ENCODE measurements around the gene MPL.
"Not testable (repeated sequence)": the region's sequence is repeated elsewhere in the genome, so short reads cannot be mapped to it uniquely, and the experiment has no call there.

MPL gene

GRCh38 chr1:43382027-43382779 is 44.6 kb downstream of the MPL start:
- no peak for DNase-seq

DNA sequence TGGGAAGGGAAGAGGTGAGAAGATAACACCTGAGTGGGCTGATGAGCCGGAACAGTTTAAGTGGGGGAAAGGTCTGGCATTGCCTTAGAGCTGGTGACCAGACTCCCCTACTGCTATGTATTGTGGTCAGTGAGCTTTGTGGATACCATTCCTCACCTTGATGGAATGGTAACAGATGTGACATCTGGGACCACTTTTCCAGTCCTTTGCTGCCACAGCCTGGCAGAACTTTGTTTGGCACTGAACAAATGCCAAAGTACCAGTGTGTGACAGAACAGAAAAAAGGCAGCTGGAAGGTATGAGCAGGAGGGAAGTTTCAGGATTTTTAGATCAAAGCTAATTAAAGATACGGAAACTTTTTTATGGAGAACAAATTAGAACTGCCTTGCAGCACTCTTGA is 45.8 kb downstream of the MPL start:
- DNase-seq: no peak

- no peak for DNase-seq
These were observed 49.1 kb downstream of the MPL start for GRCh38 chr1:43386676-43387075.

- no peak for DNase-seq
These were observed 50.5 kb downstream of the MPL start for GRCh38 chr1:43387976-43388599.

DNA sequence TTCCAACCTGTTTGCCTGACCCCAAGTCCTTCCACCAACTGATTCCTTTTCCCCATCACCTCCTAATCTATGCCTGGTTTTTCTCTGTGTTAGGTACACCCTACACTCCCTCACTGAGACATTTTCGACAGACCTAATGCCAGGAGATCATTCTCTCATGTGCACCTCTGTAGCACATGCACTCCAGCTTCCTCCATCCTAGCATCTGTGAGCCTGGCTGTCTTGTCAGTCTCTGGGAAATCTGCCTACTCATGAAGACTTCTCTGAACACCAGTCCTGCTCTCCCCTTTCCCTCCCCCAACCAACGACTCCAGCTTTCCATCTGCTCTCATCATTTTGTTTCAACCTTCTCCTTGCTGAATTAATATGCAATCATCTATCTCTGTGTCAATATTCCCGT is 51.0 kb downstream of the MPL start:
- no peak for DNase-seq

- DNase-seq: peak; percentile 96
These were observed 52.0 kb downstream of the MPL start, which contains the start of the genes MED8 and SZT2 for GRCh38 chr1:43389326-43390313. TSS of gene MED8 (minus strand) at chr1:43389800. CDS start at chr1:43389764, 36 bp downstream. TSS of gene SZT2 (plus strand) at chr1:43389899. CDS start at chr1:43389969, 70 bp downstream.

GRCh38 chr1:43392702-43393101 is 55.1 kb downstream of the MPL start:
- no peak for DNase-seq

- no peak for DNase-seq
These were observed 57.9 kb downstream of the MPL start for GRCh38 chr1:43395523-43395922.

GRCh38 chr1:43396059-43396458 is 58.4 kb downstream of the MPL start:
- no peak for DNase-seq

DNA sequence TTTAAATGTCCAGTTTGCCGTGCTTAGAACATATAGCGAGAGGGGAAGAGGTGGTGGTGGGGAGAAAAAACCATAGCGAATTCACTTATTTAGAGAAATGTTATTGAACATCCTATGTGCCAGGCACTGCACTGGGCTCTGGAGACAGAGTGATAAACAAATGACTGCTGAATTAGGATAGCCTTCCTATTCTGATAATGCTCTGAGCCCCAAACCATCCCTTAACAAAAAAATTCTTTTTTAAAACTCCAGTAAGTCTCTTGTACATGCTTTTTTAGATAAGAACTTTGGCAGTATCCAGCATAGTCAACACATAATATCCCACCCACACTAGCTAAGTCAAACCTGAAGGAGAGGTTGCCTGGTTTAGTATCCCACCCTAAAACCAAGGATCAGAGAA is 60.6 kb downstream of the MPL start:
- DNase-seq: no peak

DNA sequence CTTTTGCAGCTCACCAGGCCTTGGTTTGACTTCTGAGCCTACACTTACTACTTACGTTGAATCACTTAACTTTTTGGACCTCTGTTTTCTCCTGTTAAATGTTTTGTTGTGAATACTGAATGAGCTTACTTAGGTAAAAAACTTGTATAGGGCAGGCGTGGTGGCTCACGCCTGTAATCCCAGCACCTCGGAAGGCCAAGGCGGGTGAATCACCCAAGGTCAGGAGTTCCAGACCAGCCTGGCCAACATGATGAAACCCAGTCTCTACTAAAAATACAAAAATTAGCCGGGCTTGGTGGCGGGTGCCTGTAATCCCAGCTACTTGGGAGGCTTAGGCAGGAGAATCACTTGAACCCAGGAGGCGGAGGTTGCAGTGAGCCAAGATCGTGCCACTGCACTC is 62.8 kb downstream of the MPL start:
- not testable (repeated sequence) for DNase-seq

DNA sequence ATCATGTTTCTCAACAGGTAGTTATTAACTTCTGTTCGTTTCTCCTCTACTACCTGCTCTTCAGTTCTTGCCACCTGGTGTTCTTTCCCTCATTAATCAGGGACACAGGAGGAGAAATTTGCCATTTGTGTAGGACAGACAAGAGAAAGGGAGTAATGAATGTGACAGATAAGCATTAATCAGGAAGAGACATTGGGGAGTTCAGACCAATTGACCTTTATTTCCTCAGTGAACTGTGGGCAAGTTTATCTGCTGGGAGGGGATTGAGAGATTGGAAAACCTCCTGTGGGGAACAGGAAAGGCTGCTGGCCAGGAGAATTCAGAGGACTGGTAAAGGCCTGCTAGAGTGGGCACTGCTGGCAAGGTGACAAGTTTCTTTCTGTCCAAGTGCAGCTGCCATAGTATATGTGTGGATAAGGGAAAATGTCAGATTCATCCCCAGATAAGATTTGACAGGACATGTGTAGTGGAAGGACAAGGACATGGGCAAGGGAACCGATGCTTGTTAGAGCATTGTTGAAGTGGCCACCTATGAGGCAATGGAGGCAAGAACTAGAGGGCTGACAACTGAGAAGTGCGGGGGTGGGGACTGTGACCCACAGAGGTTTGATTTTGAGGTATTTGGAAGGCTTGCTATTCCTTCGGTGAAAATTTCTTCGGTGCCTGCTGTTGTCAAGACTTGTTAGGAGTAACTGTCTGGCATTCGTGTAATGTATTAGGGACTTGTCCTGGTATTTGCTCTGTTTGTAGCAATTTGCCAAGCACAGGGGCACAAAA is 64.7 kb downstream of the MPL start:
- no peak for DNase-seq
